ENCODE results near the gene PCDHGA1. TPM values are rescaled to one million over a fixed set of nuclear protein-coding genes. Genes with fewer than 3 reads are reported as not detected.
"Not testable (repeated sequence)": the region's sequence is repeated elsewhere in the genome, so short reads cannot be mapped to it uniquely, and the experiment has no call there.

PCDHGA1 gene
- total and polyA plus RNA-seq, 2 donors (not counting 1 experiment from before 2014, with no cell fraction given) = 0.06 to 0.64 TPM

DNA sequence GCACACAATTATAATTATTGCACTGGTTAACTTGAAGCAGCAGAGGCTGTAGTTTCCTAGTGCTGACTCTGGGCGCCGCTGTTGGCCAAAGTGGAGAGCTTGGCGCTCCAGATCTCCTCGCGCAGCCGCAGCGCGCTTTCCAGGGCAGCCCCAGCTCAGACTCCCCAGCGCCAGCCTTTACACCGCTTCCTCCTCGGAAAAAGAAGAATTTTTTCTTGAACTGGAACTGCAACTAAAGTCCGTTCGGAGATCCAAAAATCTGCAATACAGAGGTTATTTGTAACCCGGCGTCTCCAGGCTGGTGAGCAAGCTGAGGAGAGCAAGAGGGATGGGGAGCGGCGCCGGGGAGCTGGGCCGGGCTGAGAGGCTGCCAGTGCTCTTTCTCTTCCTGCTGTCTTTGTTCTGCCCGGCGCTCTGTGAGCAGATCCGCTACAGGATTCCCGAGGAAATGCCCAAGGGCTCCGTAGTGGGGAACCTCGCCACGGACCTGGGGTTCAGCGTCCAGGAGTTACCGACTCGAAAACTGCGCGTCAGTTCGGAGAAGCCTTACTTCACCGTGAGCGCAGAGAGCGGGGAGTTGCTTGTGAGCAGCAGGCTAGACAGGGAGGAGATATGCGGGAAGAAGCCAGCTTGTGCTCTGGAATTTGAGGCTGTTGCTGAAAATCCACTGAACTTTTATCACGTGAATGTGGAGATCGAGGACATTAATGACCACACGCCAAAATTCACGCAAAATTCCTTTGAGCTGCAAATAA is 57.4 kb downstream of the PCDHGA1 start, which contains the start of gene PCDHGB4:
PCDHGB4 (plus strand) TSS at position 142 of the 755 bp plus-strand sequence; CDS start at position 329, 187 bp downstream.
- H3K4me3 ChIP-seq (ENCODE audit: control extremely low read depth in 1 of 5, extremely low read depth in 1 of 5, insufficient read depth in 1 of 5, low read depth in 2 of 5, low read length in 4 of 5); H3K79me2 ChIP-seq (ENCODE audit: control insufficient read depth, insufficient read depth, low read length); H3K9ac ChIP-seq (ENCODE audit: low read length); H3K9me3 Mint-ChIP-seq (ENCODE audit: insufficient read depth); H3K27ac ChIP-seq (ENCODE audit: low read length in 2 of 2); H3K27ac Mint-ChIP-seq; H3K4me2 ChIP-seq (replicated peaks; ENCODE audit: low read depth, low read length, poor library complexity, severe bottlenecking); H3K4me1 Mint-ChIP-seq; H2AFZ ChIP-seq (ENCODE audit: insufficient read depth, low read depth, low read length, poor library complexity, severe bottlenecking); POLR2A ChIA-PET; intact Hi-C loops (cut with micrococcal nuclease); H3K36me3 ChIP-seq (replicated peaks in 1 of 2; ENCODE audit: control extremely low read depth in 1 of 2, control insufficient read depth in 1 of 2, extremely low read depth in 1 of 2, insufficient read depth in 2 of 2, low read length in 1 of 2); H3K4me1 ChIP-seq (ENCODE audit: control insufficient read depth in 2 of 2, insufficient read depth in 2 of 2, low read length in 2 of 2); H4K20me1 ChIP-seq (ENCODE audit: control insufficient read depth, insufficient read depth, low read length, poor library complexity, severe bottlenecking): not testable (repeated sequence)
- peaks cover 64% of the 10 kb centered on the region for H3K27me3 Mint-ChIP-seq
- CTCF ChIA-PET = interaction anchor here (1.1 to 1.3 kb wide), 2 partner anchors 26 to 176 kb away, joined by 3 to 4 read pairs; partner anchors contain the start of gene PCDHGA10
- Histone ChIP-seq H3K9me3 (ENCODE audit: control extremely low read depth in 1 of 3, control insufficient read depth in 2 of 3, insufficient read depth in 1 of 3, low read length in 2 of 3) (peaks cover 6 to 48% (median 27%) of the 10 kb centered on the region in 3 donors), H3K27me3 (replicated peaks in 1 of 4; ENCODE audit: control extremely low read depth in 1 of 4, control insufficient read depth in 3 of 4, insufficient read depth in 4 of 4, low read length in 3 of 4) (peaks cover 0 to 60% (median 39%) of the 10 kb centered on the region in 4 experiments)
- WGBS (ENCODE audit: insufficient coverage) = 55% methylated on average over 11 of the region's 40 CpGs
- ATAC-seq (ENCODE audit: low read depth) = peak; percentile 65
- peak; percentile 8 for DNase-seq
- H3K4me3 Mint-ChIP-seq = peak within 1 kb of the TSS; percentile 45
- TF ChIP-seq, protein P1, sequence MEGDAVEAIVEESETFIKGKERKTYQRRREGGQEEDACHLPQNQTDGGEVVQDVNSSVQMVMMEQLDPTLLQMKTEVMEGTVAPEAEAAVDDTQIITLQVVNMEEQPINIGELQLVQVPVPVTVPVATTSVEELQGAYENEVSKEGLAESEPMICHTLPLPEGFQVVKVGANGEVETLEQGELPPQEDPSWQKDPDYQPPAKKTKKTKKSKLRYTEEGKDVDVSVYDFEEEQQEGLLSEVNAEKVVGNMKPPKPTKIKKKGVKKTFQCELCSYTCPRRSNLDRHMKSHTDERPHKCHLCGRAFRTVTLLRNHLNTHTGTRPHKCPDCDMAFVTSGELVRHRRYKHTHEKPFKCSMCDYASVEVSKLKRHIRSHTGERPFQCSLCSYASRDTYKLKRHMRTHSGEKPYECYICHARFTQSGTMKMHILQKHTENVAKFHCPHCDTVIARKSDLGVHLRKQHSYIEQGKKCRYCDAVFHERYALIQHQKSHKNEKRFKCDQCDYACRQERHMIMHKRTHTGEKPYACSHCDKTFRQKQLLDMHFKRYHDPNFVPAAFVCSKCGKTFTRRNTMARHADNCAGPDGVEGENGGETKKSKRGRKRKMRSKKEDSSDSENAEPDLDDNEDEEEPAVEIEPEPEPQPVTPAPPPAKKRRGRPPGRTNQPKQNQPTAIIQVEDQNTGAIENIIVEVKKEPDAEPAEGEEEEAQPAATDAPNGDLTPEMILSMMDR (IDR thresholded peaks at IDR 0.05) = peak; percentile 24

DNA sequence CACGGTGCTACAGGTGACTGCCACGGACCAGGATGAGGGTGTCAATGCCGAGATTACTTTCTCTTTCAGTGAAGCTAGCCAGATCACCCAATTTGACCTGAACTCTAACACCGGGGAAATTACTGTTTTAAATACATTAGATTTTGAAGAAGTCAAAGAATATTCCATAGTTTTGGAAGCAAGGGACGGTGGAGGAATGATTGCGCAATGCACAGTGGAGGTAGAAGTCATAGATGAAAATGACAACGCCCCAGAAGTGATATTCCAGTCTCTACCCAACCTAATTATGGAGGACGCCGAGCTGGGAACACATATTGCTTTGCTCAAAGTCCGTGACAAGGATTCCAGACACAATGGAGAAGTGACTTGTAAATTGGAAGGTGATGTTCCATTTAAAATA is 58.3 kb downstream of the PCDHGA1 start:
- no peak overlapping the region for H3K4me3 Mint-ChIP-seq
- TF ChIP-seq, protein P1 (IDR thresholded peaks at IDR 0.05) = no peak
- no peak for TF ChIP-seq EZH2 (IDR thresholded peaks at IDR 0.05; ENCODE audit: borderline replicate concordance, insufficient read depth, low read depth, low read length, poor library complexity, severe bottlenecking)
- H3K36me3 ChIP-seq (replicated peaks in 1 of 2; ENCODE audit: control extremely low read depth in 1 of 2, control insufficient read depth in 1 of 2, extremely low read depth in 1 of 2, insufficient read depth in 2 of 2, low read length in 1 of 2) = no peaks in the 10 kb centered on the region
- H3K4me1 ChIP-seq (ENCODE audit: control insufficient read depth in 2 of 2, insufficient read depth in 2 of 2, low read length in 2 of 2) = no peaks in the 10 kb centered on the region
- peaks cover 11% of the 10 kb centered on the region for H3K9me3 Mint-ChIP-seq (ENCODE audit: insufficient read depth)
- no peaks in the 10 kb centered on the region for H4K20me1 ChIP-seq (ENCODE audit: control insufficient read depth, insufficient read depth, low read length, poor library complexity, severe bottlenecking)
- H3K9me3 ChIP-seq (ENCODE audit: control extremely low read depth in 1 of 3, control insufficient read depth in 2 of 3, insufficient read depth in 1 of 3, low read length in 2 of 3) = peaks cover 5 to 48% (median 31%) of the 10 kb centered on the region in 3 donors
- no peak overlapping the region for H3K4me2 ChIP-seq (replicated peaks; ENCODE audit: low read depth, low read length, poor library complexity, severe bottlenecking)
- H3K27ac Mint-ChIP-seq = no peak overlapping the region
- peaks cover 64% of the 10 kb centered on the region for H3K27me3 Mint-ChIP-seq
- H3K4me1 Mint-ChIP-seq = peaks cover 3% of the 10 kb centered on the region
- ATAC-seq (ENCODE audit: low read depth) (no peak), DNase-seq (no peak)
- H3K27me3 ChIP-seq (replicated peaks in 1 of 4; ENCODE audit: control extremely low read depth in 1 of 4, control insufficient read depth in 3 of 4, insufficient read depth in 4 of 4, low read length in 3 of 4) = peaks cover 0 to 60% (median 38%) of the 10 kb centered on the region in 4 experiments
- no peak overlapping the region for H3K9ac ChIP-seq (ENCODE audit: low read length)
- H3K79me2 ChIP-seq (ENCODE audit: control insufficient read depth, insufficient read depth, low read length) = no peaks in the 10 kb centered on the region
- WGBS (ENCODE audit: insufficient coverage) = 80% methylated on average over 2 of the region's 10 CpGs
- intact Hi-C loops (cut with micrococcal nuclease) = no loop called here
- no peak overlapping the region for H2AFZ ChIP-seq (ENCODE audit: insufficient read depth, low read depth, low read length, poor library complexity, severe bottlenecking)
- no peak overlapping the region for H3K27ac ChIP-seq (ENCODE audit: low read length in 2 of 2)
- H3K4me3 ChIP-seq (ENCODE audit: control extremely low read depth in 1 of 5, extremely low read depth in 1 of 5, insufficient read depth in 1 of 5, low read depth in 2 of 5, low read length in 4 of 5) = no peak overlapping the region
- POLR2A ChIA-PET = no interaction called here
- CTCF ChIA-PET = no interaction called here
